C4-2B (cell line): ENCODE data around the gene STEEP1.

Source experiments
- ZFX ChIP-seq: fragments of 450-650 bp; IDR thresholded peaks from 2 replicates; pipeline ENCODE4 v1.6.1; 2017
- TF ChIP-seq, protein P1 (sequence below): fragments of 450-650 bp; conservative IDR thresholded peaks from 2 replicates; pipeline ENCODE4 v1.5.1; 2017; ENCODE audit warnings: mild to moderate bottlenecking

GRCh38 chrX:119500061-119500800 lies 65.0 kb downstream of the STEEP1 start:
- TF ChIP-seq, protein P1, sequence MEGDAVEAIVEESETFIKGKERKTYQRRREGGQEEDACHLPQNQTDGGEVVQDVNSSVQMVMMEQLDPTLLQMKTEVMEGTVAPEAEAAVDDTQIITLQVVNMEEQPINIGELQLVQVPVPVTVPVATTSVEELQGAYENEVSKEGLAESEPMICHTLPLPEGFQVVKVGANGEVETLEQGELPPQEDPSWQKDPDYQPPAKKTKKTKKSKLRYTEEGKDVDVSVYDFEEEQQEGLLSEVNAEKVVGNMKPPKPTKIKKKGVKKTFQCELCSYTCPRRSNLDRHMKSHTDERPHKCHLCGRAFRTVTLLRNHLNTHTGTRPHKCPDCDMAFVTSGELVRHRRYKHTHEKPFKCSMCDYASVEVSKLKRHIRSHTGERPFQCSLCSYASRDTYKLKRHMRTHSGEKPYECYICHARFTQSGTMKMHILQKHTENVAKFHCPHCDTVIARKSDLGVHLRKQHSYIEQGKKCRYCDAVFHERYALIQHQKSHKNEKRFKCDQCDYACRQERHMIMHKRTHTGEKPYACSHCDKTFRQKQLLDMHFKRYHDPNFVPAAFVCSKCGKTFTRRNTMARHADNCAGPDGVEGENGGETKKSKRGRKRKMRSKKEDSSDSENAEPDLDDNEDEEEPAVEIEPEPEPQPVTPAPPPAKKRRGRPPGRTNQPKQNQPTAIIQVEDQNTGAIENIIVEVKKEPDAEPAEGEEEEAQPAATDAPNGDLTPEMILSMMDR: no peak
- no peak for TF ChIP-seq ZFX
